NT2/D1 (cell line): ENCODE data around the gene NAT10.

Experiments
- SUZ12 ChIP-seq: IDR thresholded peaks from 2 replicates; pipeline ENCODE4 v1.6.1; 2011; ENCODE audit not compliant: insufficient read length, insufficient read depth; ENCODE audit errors: extremely low read depth
- YY1 ChIP-seq: IDR thresholded peaks from 2 replicates; pipeline ENCODE4 v1.6.1; 2011; ENCODE audit not compliant: insufficient read length, insufficient read depth
- ZNF274 ChIP-seq: IDR thresholded peaks from 2 replicates; pipeline ENCODE4 v1.6.1; 2011; ENCODE audit warnings: mild to moderate bottlenecking, low read depth, low read length

GRCh38 chr11:34149274-34149673 is 43.8 kb downstream of the NAT10 start:
- TF ChIP-seq ZNF274 (no peak), YY1 (no peak), SUZ12 (no peak)
